SJSA1 (cell line): Measurements from ENCODE around the gene NSD2. TPM values are rescaled to one million over a fixed set of nuclear protein-coding genes. Genes with fewer than 3 reads are reported as not detected.
"Not testable (repeated sequence)": the region's sequence is repeated elsewhere in the genome, so short reads cannot be mapped to it uniquely, and the experiment has no call there.

Source experiments
- DNase-seq, 2 experiments: peaks; one replicate each; pipeline ENCODE4 v3.0.0-alpha.2; 2015 to 2020; ENCODE audit warnings: low spot score in 2 of 2, low read depth in 1 of 2
- H3K27ac ChIP-seq: fragments of 250-450 bp; sonication (Bioruptor Pico); 2 replicates; pipeline ENCODE4 v1.5.1; 2020; ENCODE audit warnings: mild to moderate bottlenecking, moderate library complexity
- H3K27me3 ChIP-seq: fragments of 250-450 bp; sonication (Bioruptor Pico); replicated peaks from 2 replicates; pipeline ENCODE4 v1.5.1; 2020; ENCODE audit warnings: mild to moderate bottlenecking, moderate library complexity
- H3K36me3 ChIP-seq: fragments of 250-450 bp; sonication (Bioruptor Pico); 2 replicates; pipeline ENCODE4 v1.5.1; 2020; ENCODE audit warnings: mild to moderate bottlenecking
- H3K4me1 ChIP-seq: fragments of 250-450 bp; sonication (Bioruptor Pico); replicated peaks from 2 replicates; pipeline ENCODE4 v1.6.1; 2021; ENCODE audit warnings: mild to moderate bottlenecking
- H3K4me3 ChIP-seq: fragments of 250-450 bp; sonication (Bioruptor Pico); 2 replicates; pipeline ENCODE4 v1.5.1; 2020; ENCODE audit warnings: mild to moderate bottlenecking
- H3K9me3 ChIP-seq: fragments of 250-450 bp; sonication (Bioruptor Pico); replicated peaks from 2 replicates; pipeline ENCODE4 v1.5.1; 2020; ENCODE audit warnings: mild to moderate bottlenecking
- total RNA-seq: library from RNA; depleted of rRNA; stranded (reverse); fragments of >200 nt; shearing (Covaris generic); gene quantifications from 2 replicates; pipeline ENCODE4 v1.2.3, GENCODE V29; 2014

NSD2 gene
- total RNA-seq, 1 experiment from 2014 or later, result 35.9 TPM

DNA sequence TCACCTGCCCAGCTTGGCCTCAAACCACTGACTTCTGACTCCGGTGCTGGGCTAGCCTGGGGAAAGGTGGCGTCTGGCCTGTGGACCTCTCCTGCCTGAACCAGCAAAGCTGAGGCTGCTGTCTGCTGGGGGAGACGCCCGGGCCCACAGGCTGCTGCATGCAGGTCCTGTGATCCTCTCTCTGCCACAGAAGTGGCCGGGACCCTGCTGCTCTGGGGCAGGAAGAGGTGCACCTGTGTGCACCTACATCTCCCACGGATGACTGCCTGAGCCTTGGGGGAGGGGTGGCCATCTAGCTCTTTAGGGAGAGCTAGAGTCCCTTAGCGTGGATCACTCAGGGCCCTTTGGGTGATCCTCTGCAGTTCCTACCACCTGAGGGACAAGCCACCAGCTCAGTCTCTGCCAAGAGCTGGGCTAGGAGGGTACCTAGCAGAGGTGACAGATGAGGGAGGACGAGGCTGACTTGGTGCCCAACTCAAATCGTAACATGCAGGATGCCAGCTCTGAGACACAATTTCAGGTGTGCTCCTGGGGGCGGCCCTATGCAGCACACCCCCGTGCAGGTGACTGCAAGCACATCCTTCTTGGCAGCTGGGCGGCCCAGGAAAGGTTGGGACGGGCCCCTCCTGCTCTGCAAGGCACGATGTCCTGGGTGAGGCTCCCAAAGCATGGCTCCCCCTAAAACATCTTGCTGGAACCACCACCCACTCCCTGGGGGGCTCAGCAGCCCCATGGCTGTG lies 37.7 kb upstream of the NSD2 start:
- no peaks in the 10 kb centered on the region for H3K9me3 ChIP-seq
- peaks cover 16% of the 10 kb centered on the region for H3K36me3 ChIP-seq
- no peak overlapping the region for H3K27ac ChIP-seq
- H3K27me3 ChIP-seq, result no peaks in the 10 kb centered on the region
- H3K4me1 ChIP-seq, result no peaks in the 10 kb centered on the region
- no peak overlapping the region for H3K4me3 ChIP-seq
- DNase-seq, result no peak

DNA sequence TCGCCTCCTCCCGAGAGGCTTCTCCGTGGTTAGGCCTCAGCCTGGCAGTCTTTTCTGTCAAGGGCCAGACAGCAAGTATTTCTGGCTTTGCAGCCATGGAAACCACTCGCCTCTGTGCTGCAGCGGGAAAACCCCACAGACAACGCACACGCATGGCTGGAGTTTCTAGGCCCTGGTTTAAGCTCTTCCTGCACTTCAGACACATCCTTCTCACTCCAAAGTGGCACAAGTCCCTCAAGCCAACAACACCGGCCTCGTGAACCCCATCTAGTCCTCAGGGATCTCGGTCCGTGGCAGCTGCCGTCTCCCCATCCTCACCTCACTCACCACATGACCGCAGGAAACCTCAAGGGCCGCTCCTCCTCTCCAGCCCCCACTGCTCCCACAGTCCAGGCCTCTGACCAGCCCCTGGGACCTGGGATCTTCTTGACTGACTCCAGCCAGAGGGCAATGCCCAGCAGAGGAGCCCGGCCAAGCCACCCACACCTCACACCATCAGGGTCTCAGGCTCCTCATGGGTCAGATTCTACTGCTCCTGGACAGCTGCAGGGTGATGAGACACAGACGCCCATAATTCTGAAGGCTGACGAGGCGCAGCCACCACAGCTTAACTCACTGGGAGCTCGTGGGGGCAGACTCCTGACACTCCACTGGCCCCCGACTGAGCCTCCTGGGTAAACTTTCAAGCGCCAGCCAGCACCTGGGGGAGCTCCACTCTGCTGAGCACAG lies 37.0 kb upstream of the NSD2 start:
- H3K9me3 ChIP-seq, result no peaks in the 10 kb centered on the region
- H3K4me1 ChIP-seq, result no peaks in the 10 kb centered on the region
- peaks cover 16% of the 10 kb centered on the region for H3K36me3 ChIP-seq
- DNase-seq, result no peak
- H3K27ac ChIP-seq, result no peak overlapping the region
- H3K27me3 ChIP-seq, result no peaks in the 10 kb centered on the region
- no peak overlapping the region for H3K4me3 ChIP-seq

DNA sequence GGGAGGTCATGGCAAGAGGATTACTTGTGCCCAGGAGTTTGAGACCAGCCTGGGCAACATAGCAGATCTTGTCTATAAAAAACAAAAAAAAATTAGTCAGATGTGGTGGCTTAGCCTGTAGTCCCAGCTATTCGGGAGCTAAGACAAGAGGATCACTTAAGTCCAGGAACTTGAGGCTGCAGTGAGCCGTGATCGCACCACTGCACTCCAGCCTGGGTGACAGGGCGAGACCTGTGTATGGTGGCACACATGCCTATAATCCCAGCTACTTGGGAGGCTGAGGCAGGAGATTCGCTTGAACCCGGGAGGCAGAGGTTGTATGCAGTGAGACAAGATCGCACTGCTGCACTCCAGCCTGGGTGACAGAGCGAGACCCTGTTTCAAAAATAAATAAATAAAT lies 35.4 kb upstream of the NSD2 start:
- not testable (repeated sequence) for H3K4me1 ChIP-seq
- peaks cover 16% of the 10 kb centered on the region for H3K36me3 ChIP-seq

DNA sequence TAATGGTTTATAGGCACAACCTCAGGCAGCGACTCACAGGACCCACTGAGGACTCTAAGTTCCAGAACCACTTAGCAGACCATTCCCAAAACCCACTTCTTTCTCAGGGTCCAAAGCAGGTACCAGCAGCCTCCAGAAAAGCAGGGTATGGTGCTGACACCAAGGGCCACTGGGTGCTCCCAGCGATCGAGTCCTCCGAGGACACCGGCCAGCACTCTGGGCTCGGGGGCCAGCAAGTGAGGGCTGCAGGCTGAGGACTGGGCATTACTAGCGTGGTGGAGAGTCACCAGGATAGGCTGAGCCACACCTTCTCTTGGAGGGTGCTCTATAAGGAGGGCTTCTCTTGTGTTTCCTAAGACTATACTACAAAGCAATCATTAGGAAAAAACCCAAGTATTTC lies 34.5 kb upstream of the NSD2 start:
- H3K27ac ChIP-seq, result no peak overlapping the region
- no peak overlapping the region for H3K4me3 ChIP-seq
- DNase-seq, result no peak
- H3K4me1 ChIP-seq, result no peaks in the 10 kb centered on the region
- H3K27me3 ChIP-seq, result no peaks in the 10 kb centered on the region
- H3K9me3 ChIP-seq, result no peaks in the 10 kb centered on the region
- H3K36me3 ChIP-seq, result peaks cover 12% of the 10 kb centered on the region

More for the DNA sequence above, 35.4 kb upstream of the NSD2 start:
- H3K9me3 ChIP-seq, H3K4me3 ChIP-seq, H3K27me3 ChIP-seq, DNase-seq, H3K27ac ChIP-seq: not testable (repeated sequence)

DNA sequence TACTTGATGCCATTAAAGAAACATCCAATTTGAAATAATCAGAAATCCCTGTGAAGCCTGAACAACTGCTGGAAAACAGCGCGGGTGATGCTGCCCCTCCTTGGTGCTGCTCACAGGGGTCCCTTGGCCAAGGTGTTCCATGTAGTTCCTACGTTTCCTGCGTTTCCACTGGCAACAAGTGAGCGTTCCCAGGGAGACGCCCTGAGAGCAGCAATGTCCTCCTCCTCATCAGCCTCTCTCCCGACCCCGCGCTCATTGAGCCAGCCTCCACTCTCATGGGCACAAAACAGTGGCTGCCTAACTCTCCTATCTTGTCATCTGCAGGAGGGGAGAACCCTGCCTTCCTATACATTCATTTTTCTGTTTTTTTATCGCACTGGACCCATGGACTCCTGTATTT lies 34.1 kb upstream of the NSD2 start:
- no peak for DNase-seq
- H3K36me3 ChIP-seq, result peaks cover 11% of the 10 kb centered on the region

GRCh38 chr4:1839282-1839681 lies 31.9 kb upstream of the NSD2 start:
- Histone ChIP-seq H3K27ac (no peak overlapping the region), H3K27me3 (no peaks in the 10 kb centered on the region), H3K4me1 (no peaks in the 10 kb centered on the region), H3K4me3 (no peak overlapping the region), H3K9me3 (no peaks in the 10 kb centered on the region), H3K36me3 (peaks cover 3% of the 10 kb centered on the region; the same call in 1 of the 2 replicates)
- DNase-seq, result no peak

More for the DNA sequence above, 34.1 kb upstream of the NSD2 start:
- Histone ChIP-seq H3K27ac (no peak overlapping the region), H3K4me1 (no peaks in the 10 kb centered on the region), H3K9me3 (no peaks in the 10 kb centered on the region), H3K4me3 (no peak overlapping the region), H3K27me3 (no peaks in the 10 kb centered on the region)

GRCh38 chr4:1841201-1841886 lies 29.8 kb upstream of the NSD2 start:
- DNase-seq, result no peak
- Histone ChIP-seq H3K27ac (no peak overlapping the region), H3K4me1 (no peaks in the 10 kb centered on the region), H3K27me3 (no peaks in the 10 kb centered on the region), H3K9me3 (no peaks in the 10 kb centered on the region), H3K36me3 (no peaks in the 10 kb centered on the region; the same call in 1 of the 2 replicates), H3K4me3 (no peak overlapping the region)

DNA sequence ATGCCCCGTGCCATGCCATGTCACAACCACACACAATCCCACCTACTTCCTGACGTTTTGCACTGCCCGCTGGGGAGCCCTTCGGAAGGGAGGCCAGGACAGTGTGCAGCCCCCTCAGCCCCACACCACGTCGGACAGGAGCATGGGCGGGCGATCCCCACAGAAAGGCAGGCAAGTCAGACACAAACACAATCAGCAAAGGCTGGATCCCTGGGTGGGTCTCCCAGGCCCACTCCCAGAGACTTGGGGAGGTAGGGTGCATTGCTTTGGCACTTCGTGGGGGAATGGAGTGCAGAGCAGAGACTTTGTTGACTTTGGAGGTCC lies 29.3 kb upstream of the NSD2 start:
- H3K27ac ChIP-seq, result no peak overlapping the region
- no peak for DNase-seq
- no peaks in the 10 kb centered on the region for H3K4me1 ChIP-seq
- H3K36me3 ChIP-seq, result no peaks in the 10 kb centered on the region; the same call in 1 of the 2 replicates
- no peaks in the 10 kb centered on the region for H3K9me3 ChIP-seq
- no peaks in the 10 kb centered on the region for H3K27me3 ChIP-seq
- H3K4me3 ChIP-seq, result no peak overlapping the region

- no peaks in the 10 kb centered on the region; the same call in 1 of the 2 replicates for H3K36me3 ChIP-seq
- no peaks in the 10 kb centered on the region for H3K27me3 ChIP-seq
- H3K4me3 ChIP-seq, result no peak overlapping the region
- DNase-seq, result no peak
- H3K27ac ChIP-seq, result no peak overlapping the region
- H3K9me3 ChIP-seq, result no peaks in the 10 kb centered on the region
- no peaks in the 10 kb centered on the region for H3K4me1 ChIP-seq
These were observed 28.8 kb upstream of the NSD2 start for GRCh38 chr4:1842339-1842895.

GRCh38 chr4:1842993-1843448 lies 28.2 kb upstream of the NSD2 start:
- Histone ChIP-seq H3K4me3 (no peak overlapping the region), H3K27me3 (no peaks in the 10 kb centered on the region), H3K9me3 (no peaks in the 10 kb centered on the region), H3K27ac (no peak overlapping the region), H3K36me3 (no peaks in the 10 kb centered on the region; the same call in 1 of the 2 replicates), H3K4me1 (no peaks in the 10 kb centered on the region)
- no peak for DNase-seq

DNA sequence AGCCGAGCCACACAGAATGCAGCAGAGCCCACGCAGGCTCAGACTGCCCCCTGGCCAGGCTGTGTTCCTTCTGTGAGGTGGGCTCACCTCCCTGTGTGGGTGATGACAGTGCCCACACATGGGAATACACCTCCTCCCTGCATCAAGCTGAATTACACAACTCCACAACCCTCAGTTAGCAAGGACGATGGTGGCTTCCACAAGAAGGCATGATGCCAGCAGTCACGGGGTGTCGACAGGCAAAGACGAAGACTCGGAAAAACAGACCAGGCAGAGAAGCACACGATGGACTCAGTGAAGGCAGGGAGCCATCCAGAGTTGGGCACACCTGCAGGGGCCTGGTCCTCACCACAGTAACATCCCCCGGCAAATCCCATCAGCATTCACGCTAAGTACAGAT lies 27.3 kb upstream of the NSD2 start:
- Histone ChIP-seq H3K27ac (no peak overlapping the region), H3K4me3 (no peak overlapping the region), H3K4me1 (no peaks in the 10 kb centered on the region), H3K27me3 (no peaks in the 10 kb centered on the region), H3K36me3 (no peaks in the 10 kb centered on the region; the same call in 1 of the 2 replicates), H3K9me3 (no peaks in the 10 kb centered on the region)
- DNase-seq, result no peak

DNA sequence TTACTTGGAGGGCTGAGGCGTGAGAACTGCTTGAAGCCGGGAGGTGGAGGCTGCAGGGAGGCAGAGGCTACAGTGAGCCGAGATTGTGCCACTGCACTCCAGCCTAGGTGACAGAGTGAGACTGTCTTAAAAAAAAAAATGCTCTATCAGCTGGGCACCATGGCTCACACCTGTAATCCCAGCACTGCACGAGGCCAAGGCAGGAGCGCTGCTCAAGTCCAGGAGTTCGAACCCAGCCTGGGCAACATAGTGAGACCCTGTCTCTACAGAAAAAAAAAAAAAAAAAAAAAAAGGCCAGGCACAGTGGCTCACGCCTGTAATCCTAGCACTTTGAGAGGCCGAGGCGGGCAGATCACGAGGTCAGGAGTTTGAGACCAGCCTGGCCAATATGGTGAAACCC lies 26.6 kb upstream of the NSD2 start:
- H3K36me3 ChIP-seq, result not testable (repeated sequence)

DNA sequence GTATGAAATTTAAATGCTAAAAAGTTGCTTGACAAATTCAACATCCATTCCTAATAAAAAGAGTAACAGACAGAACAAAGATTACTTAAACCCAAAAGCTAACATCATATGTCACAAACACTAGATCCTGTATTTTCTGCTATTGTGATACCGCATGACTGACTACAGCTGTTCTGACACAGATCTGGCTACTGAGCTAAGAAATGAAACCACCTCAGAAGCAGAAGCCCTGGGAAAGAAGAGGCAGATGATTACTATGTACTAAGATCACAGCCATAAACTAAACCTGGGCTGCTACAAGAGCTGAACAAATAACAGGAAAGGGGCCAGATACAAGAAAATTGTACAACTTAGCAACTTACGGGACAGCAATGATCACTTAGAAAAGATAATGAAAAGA lies 24.6 kb upstream of the NSD2 start:
- no peaks in the 10 kb centered on the region for H3K9me3 ChIP-seq
- H3K4me3 ChIP-seq, result no peak overlapping the region
- no peak for DNase-seq
- no peaks in the 10 kb centered on the region for H3K27me3 ChIP-seq
- H3K27ac ChIP-seq, result no peak overlapping the region
- no peaks in the 10 kb centered on the region for H3K36me3 ChIP-seq
- H3K4me1 ChIP-seq, result no peaks in the 10 kb centered on the region

More for the DNA sequence above, 26.6 kb upstream of the NSD2 start:
- DNase-seq, H3K4me3 ChIP-seq, H3K9me3 ChIP-seq, H3K27ac ChIP-seq, H3K4me1 ChIP-seq, H3K27me3 ChIP-seq: not testable (repeated sequence)

DNA sequence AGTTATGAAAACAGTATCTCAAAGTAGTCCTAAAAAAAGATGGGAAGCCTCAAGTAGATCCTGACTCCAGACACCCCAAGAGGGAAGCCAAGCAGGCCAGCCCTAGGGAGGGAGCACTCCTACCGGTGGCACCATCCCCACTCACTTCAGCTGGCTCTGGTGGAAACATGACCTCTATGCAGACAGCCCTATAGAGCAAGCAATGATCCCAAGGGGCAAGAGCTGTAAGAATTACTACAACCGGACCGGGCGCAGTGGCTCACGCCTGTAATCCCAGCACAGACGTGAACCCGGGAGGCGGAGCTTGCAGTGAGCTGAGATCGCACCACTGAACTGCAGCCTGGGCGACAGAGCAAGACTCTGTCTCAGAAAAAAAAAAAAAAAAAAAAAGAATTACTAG lies 20.9 kb upstream of the NSD2 start:
- H3K4me3 ChIP-seq, result no peak overlapping the region
- H3K27ac ChIP-seq, result no peak overlapping the region
- H3K27me3 ChIP-seq, result no peaks in the 10 kb centered on the region
- H3K4me1 ChIP-seq, result no peaks in the 10 kb centered on the region
- no peaks in the 10 kb centered on the region for H3K36me3 ChIP-seq
- no peak for DNase-seq
- no peaks in the 10 kb centered on the region for H3K9me3 ChIP-seq
